Measurements from ENCODE around the gene DSCAML1.

- TF ChIP-seq EZH2 (IDR thresholded peaks at IDR 0.05; ENCODE audit: insufficient read depth, poor library complexity, severe bottlenecking) (no peak), EZH2phosphoT487 (IDR thresholded peaks at IDR 0.05; ENCODE audit: insufficient read depth, low read depth) (no peak)
Measured at GRCh38 chr11:117439256-117439655, 357.8 kb downstream of the DSCAML1 start.
